Measurements from ENCODE around the gene CYFIP2. TPM values are rescaled to one million over a fixed set of nuclear protein-coding genes. Genes with fewer than 3 reads are reported as not detected.

The CYFIP2 gene
- total and polyA plus RNA-seq, 2 experiments from 2014 or later, result 2.2 to 5.9 TPM

DNA sequence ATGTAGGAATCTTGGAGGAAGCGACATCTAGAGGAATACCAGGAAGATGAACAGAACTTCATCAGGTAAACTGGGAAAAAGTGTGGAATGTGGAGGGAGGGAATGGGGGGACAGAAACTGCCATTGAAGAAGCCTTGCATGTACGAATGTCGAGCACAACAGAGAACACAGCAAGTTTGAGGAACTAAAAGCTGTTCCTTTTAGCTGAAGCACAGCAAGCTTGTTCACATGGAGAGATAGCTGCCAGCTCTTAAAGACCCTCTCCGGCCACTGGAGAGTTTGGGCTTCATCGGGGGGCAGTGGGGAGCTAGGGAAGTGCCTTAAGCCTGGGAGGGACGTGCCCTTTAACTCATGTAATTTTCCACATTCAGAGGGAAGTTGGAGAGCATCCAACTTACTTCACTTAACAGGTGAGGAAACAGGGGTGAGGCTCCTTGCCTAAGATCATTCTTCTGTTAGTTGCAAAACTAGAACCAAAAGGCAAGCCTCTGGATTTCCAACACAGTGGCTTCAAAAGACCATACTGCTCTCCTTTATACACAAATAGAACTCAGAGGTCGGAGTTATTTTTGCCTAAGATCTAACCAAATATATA is 2.3 kb upstream of the CYFIP2 start:
- no peaks in the 10 kb centered on the region for H3K36me3 ChIP-seq (ENCODE audit: low read depth)
- no peak for DNase-seq
- no peak overlapping the region for H3K9ac ChIP-seq
- peaks cover 5% of the 10 kb centered on the region; the same call in 1 of the 2 replicates for H3K27me3 ChIP-seq (replicated peaks; ENCODE audit: insufficient read depth)
- no peaks in the 10 kb centered on the region for H3K79me2 ChIP-seq (ENCODE audit: insufficient read depth)
- no peaks in the 10 kb centered on the region for H3K9me3 ChIP-seq (ENCODE audit: low read depth)
- H3K4me2 ChIP-seq (ENCODE audit: unreplicated experiment), result no peak overlapping the region
- H3K9me2 ChIP-seq (ENCODE audit: insufficient read depth), result no peaks in the 10 kb centered on the region
- TF ChIP-seq EZH2 (IDR thresholded peaks at IDR 0.05; ENCODE audit: insufficient read depth, poor library complexity, severe bottlenecking), result no peak
- no peak for TF ChIP-seq EZH2phosphoT487 (IDR thresholded peaks at IDR 0.05; ENCODE audit: insufficient read depth, low read depth)
- 81 to 90% methylated on average over 7 of the region's 7 CpGs for WGBS, 2 experiments (ENCODE audit: low coverage in 1 of 2, low lambda C conversion rate in 2 of 2, missing lambda C conversion rate in 2 of 2)
- no peaks in the 10 kb centered on the region for H3K4me1 ChIP-seq (ENCODE audit: insufficient read depth)
- no peaks in the 10 kb centered on the region for H3F3A ChIP-seq (ENCODE audit: insufficient read depth)
- H4K20me1 ChIP-seq (ENCODE audit: insufficient read depth), result no peaks in the 10 kb centered on the region
- no peak overlapping the region for H2AFZ ChIP-seq
- no peak overlapping the region for H3K4me3 ChIP-seq
- in situ Hi-C loops (cut with MboI), result no loop called here
- no peak overlapping the region for H3K27ac ChIP-seq

- TF ChIP-seq EZH2phosphoT487 (IDR thresholded peaks at IDR 0.05; ENCODE audit: insufficient read depth, low read depth), result no peak
- Histone ChIP-seq H3K79me2 (ENCODE audit: insufficient read depth) (no peaks in the 10 kb centered on the region), H3K9ac (no peak overlapping the region), H3K9me2 (ENCODE audit: insufficient read depth) (no peaks in the 10 kb centered on the region), H3K4me3 (peak overlapping the region; percentile 86), H3K36me3 (ENCODE audit: low read depth) (no peaks in the 10 kb centered on the region), H4K20me1 (ENCODE audit: insufficient read depth) (no peaks in the 10 kb centered on the region), H3K4me1 (ENCODE audit: insufficient read depth) (no peaks in the 10 kb centered on the region), H3K27me3 (replicated peaks; ENCODE audit: insufficient read depth) (no peaks in the 10 kb centered on the region), H3F3A (ENCODE audit: insufficient read depth) (no peaks in the 10 kb centered on the region), H3K27ac (no peak overlapping the region), H2AFZ (peak overlapping the region; percentile 98), H3K4me2 (ENCODE audit: unreplicated experiment) (peak overlapping the region; percentile 85), H3K9me3 (ENCODE audit: low read depth) (no peaks in the 10 kb centered on the region)
- DNase-seq, result peak; percentile 8
- in situ Hi-C loops (cut with MboI), result no loop called here
- 15 to 23% methylated on average over 13 to 43 of the region's 62 CpGs for WGBS, 2 experiments (ENCODE audit: low coverage in 1 of 2, low lambda C conversion rate in 2 of 2, missing lambda C conversion rate in 2 of 2)
These were observed 524 bp downstream of the CYFIP2 start for GRCh38 chr5:157266286-157267007.

DNA sequence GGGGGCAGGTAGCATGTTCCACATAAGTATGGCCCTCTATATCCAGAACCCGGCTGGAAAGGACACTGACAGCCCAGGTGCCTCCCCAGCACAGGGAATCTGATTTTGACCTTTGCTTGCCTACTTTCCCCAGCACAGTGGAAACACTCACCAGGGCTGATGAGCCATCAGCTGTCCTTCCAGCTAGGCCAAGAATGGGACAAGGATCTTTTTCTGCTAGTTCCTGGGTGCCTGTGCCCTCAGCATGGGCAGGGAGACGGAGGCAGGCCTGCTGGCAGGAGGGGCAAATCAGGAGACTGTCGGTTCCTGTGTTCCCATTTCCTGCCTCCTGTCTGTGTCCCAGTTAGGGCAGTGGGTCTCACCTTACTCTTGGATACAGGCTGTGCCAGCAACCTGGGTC is 1.1 kb downstream of the CYFIP2 start:
- DNase-seq, result no peak
- no peaks in the 10 kb centered on the region for H3K9me2 ChIP-seq (ENCODE audit: insufficient read depth)
- H3K36me3 ChIP-seq (ENCODE audit: low read depth), result no peaks in the 10 kb centered on the region
- H3K4me3 ChIP-seq, result no peak overlapping the region
- 86 to 94% methylated on average over 3 of the region's 3 CpGs for WGBS, 2 experiments (ENCODE audit: low coverage in 1 of 2, low lambda C conversion rate in 2 of 2, missing lambda C conversion rate in 2 of 2)
- H3K79me2 ChIP-seq (ENCODE audit: insufficient read depth), result no peaks in the 10 kb centered on the region
- TF ChIP-seq EZH2 (IDR thresholded peaks at IDR 0.05; ENCODE audit: insufficient read depth, poor library complexity, severe bottlenecking) (no peak), EZH2phosphoT487 (IDR thresholded peaks at IDR 0.05; ENCODE audit: insufficient read depth, low read depth) (no peak)
- in situ Hi-C loops (cut with MboI), result no loop called here
- no peaks in the 10 kb centered on the region for H3K9me3 ChIP-seq (ENCODE audit: low read depth)
- H3K9ac ChIP-seq, result no peak overlapping the region
- H3F3A ChIP-seq (ENCODE audit: insufficient read depth), result no peaks in the 10 kb centered on the region
- no peak overlapping the region for H3K27ac ChIP-seq
- H3K27me3 ChIP-seq (replicated peaks; ENCODE audit: insufficient read depth), result no peaks in the 10 kb centered on the region
- H3K4me2 ChIP-seq (ENCODE audit: unreplicated experiment), result no peak overlapping the region
- H3K4me1 ChIP-seq (ENCODE audit: insufficient read depth), result no peaks in the 10 kb centered on the region
- no peak overlapping the region for H2AFZ ChIP-seq
- H4K20me1 ChIP-seq (ENCODE audit: insufficient read depth), result no peaks in the 10 kb centered on the region

GRCh38 chr5:157267761-157268480 is 2.0 kb downstream of the CYFIP2 start:
- no peaks in the 10 kb centered on the region for H3K4me1 ChIP-seq (ENCODE audit: insufficient read depth)
- H3K4me2 ChIP-seq (ENCODE audit: unreplicated experiment), result no peak overlapping the region
- H3K9ac ChIP-seq, result no peak overlapping the region
- TF ChIP-seq EZH2 (IDR thresholded peaks at IDR 0.05; ENCODE audit: insufficient read depth, poor library complexity, severe bottlenecking) (no peak), EZH2phosphoT487 (IDR thresholded peaks at IDR 0.05; ENCODE audit: insufficient read depth, low read depth) (no peak)
- in situ Hi-C loops (cut with MboI), result no loop called here
- H4K20me1 ChIP-seq (ENCODE audit: insufficient read depth), result no peaks in the 10 kb centered on the region
- no peak for DNase-seq
- WGBS, 2 experiments (ENCODE audit: low coverage in 1 of 2, low lambda C conversion rate in 2 of 2, missing lambda C conversion rate in 2 of 2), result 83 to 86% methylated on average over 8 of the region's 8 CpGs
- no peaks in the 10 kb centered on the region for H3K27me3 ChIP-seq (replicated peaks; ENCODE audit: insufficient read depth)
- H3K27ac ChIP-seq, result no peak overlapping the region
- H3F3A ChIP-seq (ENCODE audit: insufficient read depth), result no peaks in the 10 kb centered on the region
- no peaks in the 10 kb centered on the region for H3K79me2 ChIP-seq (ENCODE audit: insufficient read depth)
- no peak overlapping the region for H3K4me3 ChIP-seq
- H3K9me3 ChIP-seq (ENCODE audit: low read depth), result no peaks in the 10 kb centered on the region
- no peaks in the 10 kb centered on the region for H3K9me2 ChIP-seq (ENCODE audit: insufficient read depth)
- no peaks in the 10 kb centered on the region for H3K36me3 ChIP-seq (ENCODE audit: low read depth)
- no peak overlapping the region for H2AFZ ChIP-seq
